GM18519 (cell line): ENCODE measurements around the gene FARS2.
"Not testable (repeated sequence)": the region's sequence is repeated elsewhere in the genome, so short reads cannot be mapped to it uniquely, and the experiment has no call there.

Experiments
- ATAC-seq: cut with Tn5 transposase; IDR thresholded peaks from one replicate; pipeline ENCODE4 v1.9.1; 2021; ENCODE audit warnings: mild to moderate bottlenecking, moderate library complexity; ENCODE audit not compliant: unreplicated experiment, low FRiP score

FARS2 gene

GRCh38 chr6:5672581-5673011, 411.3 kb downstream of the FARS2 start:
- no peak for ATAC-seq

- no peak for ATAC-seq
Measured at GRCh38 chr6:5673019-5673790, 411.9 kb downstream of the FARS2 start.

- no peak for ATAC-seq
Measured at GRCh38 chr6:5674141-5674540, 412.8 kb downstream of the FARS2 start.

GRCh38 chr6:5674721-5675120, 413.4 kb downstream of the FARS2 start:
- no peak for ATAC-seq

- no peak for ATAC-seq
Measured at GRCh38 chr6:5676701-5677100, 415.4 kb downstream of the FARS2 start.

- ATAC-seq: no peak
Measured at GRCh38 chr6:5677219-5678000, 416.1 kb downstream of the FARS2 start.

GRCh38 chr6:5679270-5679669, 418.0 kb downstream of the FARS2 start:
- no peak for ATAC-seq

GRCh38 chr6:5679691-5680090, 418.4 kb downstream of the FARS2 start:
- ATAC-seq: no peak

- no peak for ATAC-seq
Measured at GRCh38 chr6:5680095-5680494, 418.8 kb downstream of the FARS2 start.

- ATAC-seq: no peak
Measured at GRCh38 chr6:5681480-5681879, 420.2 kb downstream of the FARS2 start.

GRCh38 chr6:5682530-5682929, 421.2 kb downstream of the FARS2 start:
- ATAC-seq: no peak

- not testable (repeated sequence) for ATAC-seq
Measured at GRCh38 chr6:5683747-5684146, 422.4 kb downstream of the FARS2 start.

- ATAC-seq: no peak
Measured at GRCh38 chr6:5684320-5685053, 423.2 kb downstream of the FARS2 start.

GRCh38 chr6:5693225-5694145, 432.2 kb downstream of the FARS2 start:
- no peak for ATAC-seq

GRCh38 chr6:5695260-5696245, 434.2 kb downstream of the FARS2 start:
- ATAC-seq: no peak

- ATAC-seq: no peak
Measured at GRCh38 chr6:5697508-5697907, 436.2 kb downstream of the FARS2 start.

GRCh38 chr6:5698318-5698717, 437.0 kb downstream of the FARS2 start:
- ATAC-seq: no peak

- not testable (repeated sequence) for ATAC-seq
Measured at GRCh38 chr6:5699064-5699463, 437.8 kb downstream of the FARS2 start.

- no peak for ATAC-seq
Measured at GRCh38 chr6:5701174-5701573, 439.9 kb downstream of the FARS2 start.
